GM12878 (cell line): ENCODE results near the gene SLC10A2. TPM values are rescaled to one million over a fixed set of nuclear protein-coding genes. Genes with fewer than 3 reads are reported as not detected.

ENCODE experiments used
- ATAC-seq: fragments of 200-7000 bp; cut with Tn5 transposase; 3 replicates; pipeline ENCODE4 v1.9.1; 2020; ENCODE audit warnings: mild to moderate bottlenecking, moderate library complexity
- BruUV-seq: library from RNA; stranded (reverse); fragments of 400-500 nt; replicated peaks from 2 replicates; lab custom pipeline; 2021; lab: Mats Ljungman, UMichigan
- CTCF ChIA-PET: fragments of 300-600 bp; sonication (Branson Sonifier 250); formaldehyde crosslinking; extraction: SDS; loops from one replicate; lab custom pipeline; 2021; ENCODE audit warnings: inconsistent platforms; lab: Yijun Ruan, JAX
- POLR2A ChIA-PET: fragments of 350-600 bp; formaldehyde crosslinking; extraction: SDS; loops from one replicate; lab custom pipeline; 2021; ENCODE audit warnings: inconsistent platforms; lab: Charles Lee
- RAD21 ChIA-PET: fragments of 300-600 bp; sonication (Branson Sonifier 250); formaldehyde crosslinking; loops from one replicate; lab custom pipeline; 2023; ENCODE audit warnings: antibody characterized with exemption; ENCODE audit not compliant: unreplicated experiment; lab: Charles Lee
- SMC1A ChIA-PET: fragments of 300-600 bp; sonication (Branson Sonifier 250); formaldehyde crosslinking; loops from one replicate; lab custom pipeline; 2023; ENCODE audit not compliant: unreplicated experiment, uncharacterized antibody; lab: Charles Lee
- DNase-seq: peaks from one replicate; pipeline ENCODE4 v3.0.0-alpha.2; 2011; ENCODE audit warnings: low read depth, low spot score
- FAIRE-seq: peaks from 3 replicates; lab custom pipeline; 2011; peaks lifted over from hg19 to GRCh38; lab: Jason Lieb, UNC
- H2AFZ ChIP-seq: 2 replicates; pipeline ENCODE4 v1.6.0; 2011; ENCODE audit warnings: low read depth, low read length, control low read depth; ENCODE audit not compliant: control insufficient read depth
- H3K27ac ChIP-seq: 2 replicates; pipeline ENCODE4 v1.5.1; 2011; ENCODE audit warnings: control low read depth; ENCODE audit not compliant: control insufficient read depth, insufficient read depth
- H3K27me3 ChIP-seq, 2 experiments: replicated peaks in 1 of 2; 2 replicates each; pipeline versions ENCODE4 v1.6.0 to v1.6.1; 2011; ENCODE audit warnings: low read length in 1 of 2; ENCODE audit not compliant: control insufficient read depth in 2 of 2, insufficient read depth in 2 of 2
- H3K36me3 ChIP-seq, 2 experiments: 2 replicates each; pipeline ENCODE4 v1.5.1; 2011; ENCODE audit warnings: low read length in 1 of 2; ENCODE audit not compliant: control insufficient read depth in 2 of 2, insufficient read depth in 2 of 2
- H3K4me1 ChIP-seq: 2 replicates; pipeline ENCODE4 v1.6.1; 2011; ENCODE audit warnings: mild to moderate bottlenecking, low read length, moderate library complexity, mixed read lengths; ENCODE audit not compliant: control insufficient read depth, insufficient read depth
- H3K4me2 ChIP-seq: 2 replicates; pipeline ENCODE4 v1.6.0; 2011; ENCODE audit warnings: control low read depth; ENCODE audit not compliant: control insufficient read depth, insufficient read depth
- H3K4me3 ChIP-seq: fragments of 200-600 bp; sonication (generic); 2 replicates; pipeline ENCODE4 v1.5.1; 2016
- H3K79me2 ChIP-seq: 2 replicates; pipeline ENCODE4 v1.6.0; 2011; ENCODE audit warnings: low read length; ENCODE audit not compliant: control insufficient read depth, insufficient read depth
- H3K9ac ChIP-seq: 2 replicates; pipeline ENCODE4 v1.8.0; 2011; ENCODE audit warnings: low read length, control low read depth, mixed read lengths; ENCODE audit not compliant: control insufficient read depth, insufficient read depth
- H3K9me3 ChIP-seq: replicated peaks from 3 replicates; pipeline ENCODE4 v1.5.1; 2011; ENCODE audit warnings: mild to moderate bottlenecking, low read length; ENCODE audit not compliant: control insufficient read depth, insufficient read depth
- H4K20me1 ChIP-seq: 2 replicates; pipeline ENCODE4 v1.6.0; 2011; ENCODE audit not compliant: control insufficient read depth, insufficient read depth
- BHLHE40 ChIP-seq, 2 experiments: fragments of 450-650 bp in 1 of 2; IDR thresholded peaks; 2 replicates each; pipeline ENCODE4 v1.6.1; 2011 to 2017; ENCODE audit warnings: low read depth in 2 of 2, borderline replicate concordance in 1 of 2, improper control_type of control experiment in 1 of 2, low read length in 1 of 2, mild to moderate bottlenecking in 1 of 2
- CBX5 ChIP-seq: sonication (generic); IDR thresholded peaks from 2 replicates; pipeline ENCODE4 v1.6.1; 2016; ENCODE audit warnings: low read depth, moderate library complexity, mild to moderate bottlenecking, inconsistent platforms
- CEBPB ChIP-seq, 2 experiments: fragments of 150-350 bp in 1 of 2; IDR thresholded peaks; 2 replicates each; pipeline ENCODE4 v1.6.1; 2012 to 2014; ENCODE audit warnings: low read depth in 2 of 2, low read length in 2 of 2, borderline replicate concordance in 1 of 2, inconsistent platforms in 1 of 2
- E4F1 ChIP-seq: fragments of 450-650 bp; IDR thresholded peaks from 2 replicates; pipeline ENCODE4 v1.6.1; 2018; ENCODE audit warnings: borderline replicate concordance, mild to moderate bottlenecking; ENCODE audit not compliant: partially characterized antibody
- ELK1 ChIP-seq: IDR thresholded peaks from 2 replicates; pipeline ENCODE4 v1.6.1; 2012; ENCODE audit warnings: low read depth, low read length, improper control_type of control experiment
- FOXM1 ChIP-seq: IDR thresholded peaks from 2 replicates; pipeline ENCODE4 v1.6.1; 2012; ENCODE audit warnings: low read depth, mild to moderate bottlenecking, inconsistent platforms, low read length, moderate library complexity
- GABPA ChIP-seq: IDR thresholded peaks from 2 replicates; pipeline ENCODE4 v1.6.1; 2014; ENCODE audit warnings: antibody characterized with exemption, low read depth, mild to moderate bottlenecking, inconsistent platforms
- HDAC2 ChIP-seq: fragments of 200-600 bp; sonication (generic); IDR thresholded peaks from 2 replicates; pipeline ENCODE4 v1.6.1; 2017
- HDAC6 ChIP-seq: fragments of 200-600 bp; sonication (generic); IDR thresholded peaks from one replicate; pipeline ENCODE4 v1.8.0; 2017; ENCODE audit warnings: antibody characterized with exemption; ENCODE audit not compliant: unreplicated experiment
- KDM1A ChIP-seq: fragments of 200-600 bp; sonication (generic); IDR thresholded peaks from 2 replicates; pipeline ENCODE4 v1.6.1; 2016; ENCODE audit warnings: borderline replicate concordance
- NKRF ChIP-seq: fragments of 450-650 bp; conservative IDR thresholded peaks from 2 replicates; pipeline ENCODE4 v1.6.1; 2017; ENCODE audit warnings: mild to moderate bottlenecking, moderate library complexity
- NR2F1 ChIP-seq: fragments of 450-650 bp; conservative IDR thresholded peaks from 2 replicates; pipeline ENCODE4 v1.6.1; 2017; ENCODE audit warnings: mild to moderate bottlenecking
- ZNF687 ChIP-seq: fragments of 450-650 bp; IDR thresholded peaks from 2 replicates; pipeline ENCODE4 v1.6.1; 2017; ENCODE audit warnings: mild to moderate bottlenecking, moderate library complexity
- WGBS: methylation state at CpG from one replicate; pipeline ENCODE4 v1.1.6; 2016; ENCODE audit warnings: low lambda C conversion rate; ENCODE audit not compliant: insufficient replicate concordance, insufficient coverage; ENCODE audit errors: missing lambda C conversion rate; 5-methylcytosine and 5-hydroxymethylcytosine counted together
- in situ Hi-C: fragments of 300-500 bp; cut with MboI; formaldehyde crosslinking; loops from 9 replicates; pipeline ENCODE4 v1.14.3; 2018; ENCODE audit warnings: mixed read lengths
- intact Hi-C: fragments of 100-400 bp; cut with micrococcal nuclease; formaldehyde crosslinking; loops from one replicate; pipeline ENCODE4 v1.14.2; 2022; ENCODE audit not compliant: unreplicated experiment
- polyA plus RNA-seq, 11 experiments: library from polyadenylated mRNA; depleted of rRNA in 4 of 11; unstranded in 6 of 11; stranded (reverse) in 5 of 11; fragments of >200 nt; fragmentation: Nextera tagmentation in 4 of 11; fragmentation: Illumina TruSeq in 1 of 11; extraction: Ambion mirVana in 4 of 11; extraction: Trizol in 1 of 11; gene quantifications; 1 replicate in 1 of 11; 2 replicates in 10 of 11; pipeline versions ENCODE4 v1.2.1 to v1.2.3, GENCODE V29; 2011 to 2016; ENCODE audit warnings: inconsistent platforms in 2 of 11, missing spikeins in 2 of 11, low read depth in 1 of 11
- total RNA-seq, 4 experiments: library from RNA; depleted of rRNA in 3 of 4; stranded (reverse); fragments of >200 nt in 3 of 4; fragmentation: Illumina TruSeq in 1 of 4; extraction: Trizol in 1 of 4; gene quantifications; 2 replicates each; pipeline versions ENCODE4 v1.2.1 to v1.2.3, GENCODE V29; 2013 to 2021

Gene SLC10A2
- total and polyA plus RNA-seq, 10 of the 15 experiments (the other 5 are each of a cell fraction or from before 2014, with no cell fraction given): 0.01 to 0.04 (median 0.02) TPM; not detected in 7

GRCh38 chr13:103039183-103039582, 27.0 kb downstream of the SLC10A2 start:
- 3% methylated on average over 2 of the region's 2 CpGs for WGBS
- Histone ChIP-seq H3K27ac (no peak overlapping the region), H3K27me3 (no peaks in the 10 kb centered on the region), H3K4me3 (no peak overlapping the region), H3K36me3 (no peaks in the 10 kb centered on the region), H3K9me3 (no peaks in the 10 kb centered on the region; the same call in 2 of the 3 replicates), H2AFZ (no peak overlapping the region), H3K4me1 (no peaks in the 10 kb centered on the region), H3K9ac (no peak overlapping the region), H3K79me2 (no peaks in the 10 kb centered on the region), H3K4me2 (no peak overlapping the region), H4K20me1 (no peaks in the 10 kb centered on the region)
- SMC1A ChIA-PET: interaction anchor here (0.6 to 3.2 kb wide), 5 partner anchors 9 to 244 kb away, joined by 3 to 8 read pairs (median 3); no protein-coding TSS in a partner anchor
- DNase-seq (no peak), FAIRE-seq (peak; percentile 52), ATAC-seq (no peak)
- BruUV-seq: no TSS peak
- RAD21 ChIA-PET: no interaction called here
- in situ Hi-C loops: no loop called here
- POLR2A ChIA-PET: no interaction called here
- CTCF ChIA-PET: no interaction called here
- intact Hi-C loops: no loop called here
- TF ChIP-seq CEBPB (IDR thresholded peaks at IDR 0.05; ENCODE audit: borderline replicate concordance in 1 of 2, low read depth in 2 of 2, low read length in 2 of 2) (no peak), ELK1 (no peak), KDM1A (no peak), E4F1 (no peak), BHLHE40 (IDR thresholded peaks at IDR 0.05; ENCODE audit: borderline replicate concordance in 1 of 2, low read depth in 2 of 2, low read length in 1 of 2) (no peak), HDAC2 (no peak), HDAC6 (no peak), ZNF687 (no peak), NKRF (no peak), GABPA (no peak), NR2F1 (no peak), CBX5 (no peak), FOXM1 (no peak)
